ENCODE results near the gene TTBK1. TPM values are rescaled to one million over a fixed set of nuclear protein-coding genes. Genes with fewer than 3 reads are reported as not detected.

The TTBK1 gene
- total and polyA plus RNA-seq, 4 donors: 0.05 to 0.31 (median 0.12) TPM

DNA sequence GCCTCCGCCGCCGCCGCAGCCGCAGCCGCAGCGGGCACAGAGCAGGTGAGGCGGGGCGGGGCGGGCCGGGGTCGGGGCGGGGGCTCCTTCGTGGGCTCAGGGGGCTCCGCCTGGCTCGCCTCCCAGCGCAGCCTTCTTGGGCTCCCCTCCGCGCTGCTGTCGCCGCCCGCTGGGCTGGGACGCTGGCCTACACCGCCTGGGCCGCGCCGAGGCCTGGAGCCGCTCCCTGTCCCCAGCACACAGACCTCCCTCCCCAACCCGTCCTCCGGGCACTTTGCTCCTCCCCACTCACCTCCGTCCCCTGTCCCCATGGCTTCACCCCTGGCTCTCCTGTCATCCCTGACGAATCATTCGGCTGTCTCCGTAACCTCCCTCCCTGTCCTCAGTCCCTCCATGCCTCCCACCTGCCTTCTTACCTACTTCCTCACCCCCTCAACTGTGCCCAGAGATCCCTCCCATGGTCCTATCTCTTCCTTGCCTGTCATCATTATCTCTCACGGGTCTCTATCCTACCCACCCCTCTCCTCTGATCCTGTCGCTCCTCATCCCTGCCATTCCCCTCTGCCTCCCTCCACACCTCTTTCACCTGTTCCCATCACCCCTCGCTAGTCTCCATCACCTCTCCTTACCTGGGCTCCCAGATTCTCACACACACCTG, 512 bp downstream of the TTBK1 start:
- Histone ChIP-seq H3K27me3 (ENCODE audit: control insufficient read depth in 3 of 3, insufficient read depth in 3 of 3, low read length in 2 of 3) (peaks cover 0 to 65% (median 49%) of the 10 kb centered on the region in 3 donors), H3K4me1 (ENCODE audit: control insufficient read depth in 5 of 5, insufficient read depth in 5 of 5, low read length in 5 of 5) (peaks cover 0 to 14% (median 2%) of the 10 kb centered on the region in 5 donors), H3K9me3 (ENCODE audit: control insufficient read depth in 4 of 4, insufficient read depth in 3 of 4, low read length in 3 of 4) (no peaks in the 10 kb centered on the region), H3K4me3 (no peak overlapping the region), H3K9ac (ENCODE audit: insufficient read depth in 1 of 2, low read length in 2 of 2) (no peak overlapping the region), H3K36me3 (ENCODE audit: control insufficient read depth in 4 of 4, insufficient read depth in 4 of 4, low read length in 4 of 4) (no peaks in the 10 kb centered on the region), H3K27ac (ENCODE audit: low read depth in 1 of 2, low read length in 1 of 2) (no peak overlapping the region)
- no peak for DNase-seq
- TF ChIP-seq, protein P1, sequence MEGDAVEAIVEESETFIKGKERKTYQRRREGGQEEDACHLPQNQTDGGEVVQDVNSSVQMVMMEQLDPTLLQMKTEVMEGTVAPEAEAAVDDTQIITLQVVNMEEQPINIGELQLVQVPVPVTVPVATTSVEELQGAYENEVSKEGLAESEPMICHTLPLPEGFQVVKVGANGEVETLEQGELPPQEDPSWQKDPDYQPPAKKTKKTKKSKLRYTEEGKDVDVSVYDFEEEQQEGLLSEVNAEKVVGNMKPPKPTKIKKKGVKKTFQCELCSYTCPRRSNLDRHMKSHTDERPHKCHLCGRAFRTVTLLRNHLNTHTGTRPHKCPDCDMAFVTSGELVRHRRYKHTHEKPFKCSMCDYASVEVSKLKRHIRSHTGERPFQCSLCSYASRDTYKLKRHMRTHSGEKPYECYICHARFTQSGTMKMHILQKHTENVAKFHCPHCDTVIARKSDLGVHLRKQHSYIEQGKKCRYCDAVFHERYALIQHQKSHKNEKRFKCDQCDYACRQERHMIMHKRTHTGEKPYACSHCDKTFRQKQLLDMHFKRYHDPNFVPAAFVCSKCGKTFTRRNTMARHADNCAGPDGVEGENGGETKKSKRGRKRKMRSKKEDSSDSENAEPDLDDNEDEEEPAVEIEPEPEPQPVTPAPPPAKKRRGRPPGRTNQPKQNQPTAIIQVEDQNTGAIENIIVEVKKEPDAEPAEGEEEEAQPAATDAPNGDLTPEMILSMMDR (IDR thresholded peaks at IDR 0.05; ENCODE audit: control extremely low read depth, extremely low read depth): no peak
- 26 to 47% methylated on average over 27 to 37 of the region's 37 CpGs for WGBS, 2 donors
- no peak for ATAC-seq (ENCODE audit: insufficient read depth, low FRiP score)

DNA sequence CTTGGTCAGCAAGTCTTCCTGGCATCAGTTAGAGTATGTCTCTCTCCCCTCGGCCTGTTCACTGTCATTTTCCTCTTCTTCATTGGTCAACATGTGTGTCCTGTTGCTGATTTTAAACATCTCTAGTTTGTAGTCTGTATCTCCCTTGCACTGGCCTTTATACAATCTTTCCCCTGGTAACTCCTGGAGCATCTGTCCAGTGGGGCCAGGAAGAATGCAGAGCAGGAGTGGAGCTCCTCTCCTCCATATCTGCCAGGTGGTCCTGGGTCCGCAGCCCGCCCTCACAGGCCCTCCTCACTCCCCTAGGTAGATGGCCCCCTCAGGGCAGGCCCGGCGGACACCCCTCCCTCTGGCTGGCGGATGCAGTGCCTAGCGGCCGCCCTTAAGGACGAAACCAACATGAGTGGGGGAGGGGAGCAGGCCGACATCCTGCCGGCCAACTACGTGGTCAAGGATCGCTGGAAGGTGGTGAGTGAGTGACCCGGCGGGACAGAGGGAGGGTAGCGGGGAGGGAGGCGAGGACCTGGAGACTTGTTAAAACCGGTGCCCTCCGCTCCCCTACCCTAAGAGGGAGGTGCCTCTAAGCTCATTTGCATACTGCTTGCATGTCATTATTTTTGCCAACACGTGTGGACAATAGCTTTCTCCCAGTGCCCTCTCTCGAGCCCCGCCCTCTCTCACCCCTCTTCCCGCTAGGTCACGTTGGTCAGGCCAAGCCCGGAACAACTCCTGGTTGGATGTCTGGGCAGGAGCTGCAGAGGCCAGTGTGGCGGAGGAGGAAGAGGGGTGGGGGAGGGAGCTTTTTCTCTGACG, 3.2 kb downstream of the TTBK1 start:
- Histone ChIP-seq H3K27ac (ENCODE audit: low read depth in 1 of 2, low read length in 1 of 2) (peak overlapping the region in 1 of 2 donors; percentile 10), H3K4me1 (ENCODE audit: control insufficient read depth in 5 of 5, insufficient read depth in 5 of 5, low read length in 5 of 5) (peaks cover 0 to 20% (median 2%) of the 10 kb centered on the region in 5 donors), H3K27me3 (ENCODE audit: control insufficient read depth in 3 of 3, insufficient read depth in 3 of 3, low read length in 2 of 3) (peaks cover 0 to 70% (median 57%) of the 10 kb centered on the region in 3 donors), H3K9me3 (ENCODE audit: control insufficient read depth in 4 of 4, insufficient read depth in 3 of 4, low read length in 3 of 4) (no peaks in the 10 kb centered on the region), H3K9ac (ENCODE audit: insufficient read depth in 1 of 2, low read length in 2 of 2) (no peak overlapping the region), H3K36me3 (ENCODE audit: control insufficient read depth in 4 of 4, insufficient read depth in 4 of 4, low read length in 4 of 4) (no peaks in the 10 kb centered on the region), H3K4me3 (peak overlapping the region; percentile 41)
- ATAC-seq (ENCODE audit: insufficient read depth, low FRiP score) (peak; percentile 75), DNase-seq (peak in 2 of 3 donors; percentile 40 to 59)
- WGBS, 2 donors: 18 to 30% methylated on average over 27 of the region's 27 CpGs
- TF ChIP-seq, protein P1 (IDR thresholded peaks at IDR 0.05; ENCODE audit: control extremely low read depth, extremely low read depth): no peak

DNA sequence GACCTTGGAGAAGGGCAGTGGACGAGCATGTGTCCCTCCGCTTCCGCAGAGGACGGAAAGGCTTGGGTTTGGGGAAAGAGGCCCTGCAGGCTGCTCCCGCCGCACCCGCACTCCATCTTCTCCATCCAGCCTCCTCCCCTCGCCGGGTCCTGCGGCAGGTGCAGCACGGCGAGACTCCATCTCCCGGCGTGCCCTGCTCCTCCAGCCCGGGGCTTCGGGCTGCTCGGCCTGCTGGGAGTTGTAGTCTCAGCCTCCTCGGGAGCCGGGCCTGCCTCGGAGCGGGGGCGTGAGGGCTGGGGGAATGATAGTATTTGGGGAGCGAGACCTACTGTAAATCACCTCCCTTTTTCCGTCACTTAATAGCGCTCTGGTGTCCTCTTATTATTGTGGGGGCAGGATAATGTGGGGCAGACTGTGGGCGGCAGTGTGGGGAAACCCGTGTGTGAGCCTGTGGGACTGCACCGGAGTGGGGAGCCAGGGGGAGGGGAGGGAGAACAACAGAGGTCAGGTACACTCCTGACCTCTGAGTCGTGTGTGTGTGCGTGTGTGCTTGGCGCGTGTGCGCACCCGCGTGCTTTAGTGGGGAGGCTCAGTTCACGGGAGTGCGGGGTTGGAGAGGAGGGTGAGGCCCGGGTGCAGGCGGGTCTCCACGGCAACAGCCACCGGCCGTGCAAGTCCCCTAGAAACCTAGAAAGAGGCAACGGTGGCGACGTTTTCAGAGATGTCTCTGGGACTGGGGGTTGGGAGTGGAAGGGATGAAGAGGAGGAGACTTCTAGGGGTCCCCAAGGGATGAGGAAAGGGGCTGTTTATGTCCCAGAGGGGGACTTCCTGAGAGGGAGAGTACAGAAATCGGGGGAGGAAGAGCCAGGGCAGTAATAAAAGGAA, 4.1 kb downstream of the TTBK1 start:
- peak overlapping the region; percentile 41 for H3K4me3 ChIP-seq
- H3K4me1 ChIP-seq (ENCODE audit: control insufficient read depth in 5 of 5, insufficient read depth in 5 of 5, low read length in 5 of 5): peaks cover 0 to 26% (median 2%) of the 10 kb centered on the region in 5 donors
- 1 to 4% methylated on average over 43 to 46 of the region's 46 CpGs for WGBS, 2 donors
- no peak overlapping the region for H3K27ac ChIP-seq (ENCODE audit: low read depth in 1 of 2, low read length in 1 of 2)
- H3K27me3 ChIP-seq (ENCODE audit: control insufficient read depth in 3 of 3, insufficient read depth in 3 of 3, low read length in 2 of 3): peaks cover 0 to 61% (median 53%) of the 10 kb centered on the region in 3 donors
- H3K36me3 ChIP-seq (ENCODE audit: control insufficient read depth in 4 of 4, insufficient read depth in 4 of 4, low read length in 4 of 4): no peaks in the 10 kb centered on the region
- TF ChIP-seq, protein P1 (IDR thresholded peaks at IDR 0.05; ENCODE audit: control extremely low read depth, extremely low read depth): no peak
- peak; percentile 95 for ATAC-seq (ENCODE audit: insufficient read depth, low FRiP score)
- H3K9ac ChIP-seq (ENCODE audit: insufficient read depth in 1 of 2, low read length in 2 of 2): no peak overlapping the region
- DNase-seq: peak; percentile 50 to 69 (median 69)
- H3K9me3 ChIP-seq (ENCODE audit: control insufficient read depth in 4 of 4, insufficient read depth in 3 of 4, low read length in 3 of 4): no peaks in the 10 kb centered on the region

All from lung (tissue), 12 donors.